C4-2B (cell line): ENCODE measurements around the gene SOS2.
"Not testable (repeated sequence)": the region's sequence is repeated elsewhere in the genome, so short reads cannot be mapped to it uniquely, and the experiment has no call there.

Experiments
- H3K27ac ChIP-seq: fragments of 450-650 bp; 2 replicates; pipeline ENCODE4 v1.5.1; 2017
- CTCF ChIP-seq: fragments of 450-650 bp; conservative IDR thresholded peaks from 2 replicates; pipeline ENCODE4 v1.5.1; 2017; ENCODE audit warnings: mild to moderate bottlenecking
- ZFX ChIP-seq: fragments of 450-650 bp; IDR thresholded peaks from 2 replicates; pipeline ENCODE4 v1.6.1; 2017

Gene SOS2

GRCh38 chr14:50084666-50085065 lies 146.7 kb downstream of the SOS2 start:
- TF ChIP-seq ZFX: no peak
- H3K27ac ChIP-seq: no peak overlapping the region

DNA sequence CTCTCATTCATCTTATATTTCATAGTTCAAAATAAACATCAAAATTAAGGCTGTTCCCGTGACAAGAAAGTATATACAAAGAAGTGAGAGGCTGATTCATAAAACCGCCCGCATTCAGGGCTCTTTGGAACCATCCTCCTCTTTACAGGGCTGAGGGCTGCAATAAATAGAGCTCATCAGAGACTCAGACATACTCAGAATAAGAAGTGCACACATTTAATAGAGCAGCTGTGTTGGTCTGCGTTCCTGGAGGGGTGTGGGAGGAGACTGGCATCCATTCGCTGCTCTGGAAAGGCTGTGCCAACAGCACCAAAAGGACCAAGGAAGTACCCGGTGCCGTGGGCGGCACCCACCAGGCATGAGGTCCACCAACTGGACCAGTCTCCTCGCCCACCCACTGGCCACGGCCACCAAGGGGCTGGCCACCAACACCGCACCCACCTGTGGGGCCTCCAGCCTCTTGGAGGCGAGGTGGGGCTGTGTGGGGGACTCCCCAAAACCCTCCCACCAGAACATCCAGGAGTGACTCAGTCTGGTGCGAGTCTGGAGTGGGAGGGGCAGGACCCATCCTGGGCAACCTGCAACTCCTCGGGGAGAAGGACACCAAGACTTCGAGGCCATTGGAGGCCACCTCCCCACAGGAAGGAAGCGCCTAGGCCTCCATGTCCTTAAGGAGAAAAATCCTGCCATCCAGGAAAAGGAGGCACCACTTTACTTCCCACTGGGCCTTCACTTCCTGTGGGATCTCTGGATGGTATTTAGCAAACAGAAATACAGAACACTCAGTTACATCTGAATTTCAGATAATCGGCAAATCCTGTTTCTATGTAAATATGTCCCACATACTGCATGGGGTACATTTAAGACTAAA lies 147.7 kb downstream of the SOS2 start:
- H3K27ac ChIP-seq: no peak overlapping the region
- TF ChIP-seq CTCF (no peak), ZFX (no peak)

DNA sequence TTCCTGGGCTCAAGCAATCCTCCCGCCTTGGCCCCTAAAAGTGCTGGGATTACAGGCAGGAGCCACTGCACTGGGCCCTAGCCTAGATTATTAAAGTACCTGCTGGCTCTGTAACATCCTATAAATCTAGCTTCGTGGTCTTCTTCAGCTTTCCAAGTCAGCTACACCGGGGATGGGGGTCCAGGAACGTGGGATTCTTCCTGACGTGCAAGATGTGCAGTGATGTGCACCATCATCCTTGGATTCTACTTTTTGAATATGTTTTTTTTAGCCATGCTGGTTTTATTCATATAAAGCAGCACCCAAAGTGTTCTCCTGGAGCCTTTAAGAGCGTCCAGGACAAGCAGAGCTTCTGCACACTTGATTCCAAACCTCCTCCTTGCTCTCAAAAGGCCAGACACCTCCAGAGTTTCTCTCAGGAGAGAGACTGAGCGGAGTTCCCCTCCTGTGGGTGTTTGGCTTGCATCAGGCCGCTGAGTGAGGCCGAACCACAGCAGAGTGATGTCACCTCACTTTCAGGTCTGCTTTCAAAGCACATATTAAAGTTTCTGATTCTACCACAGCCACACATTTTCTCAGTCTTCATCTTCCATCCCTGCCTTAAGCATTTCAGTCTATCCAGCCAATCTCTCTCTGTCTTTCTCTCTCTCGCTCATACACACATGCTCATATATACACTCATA lies 148.5 kb downstream of the SOS2 start:
- no peak for TF ChIP-seq CTCF
- TF ChIP-seq ZFX: no peak
- H3K27ac ChIP-seq: no peak overlapping the region

DNA sequence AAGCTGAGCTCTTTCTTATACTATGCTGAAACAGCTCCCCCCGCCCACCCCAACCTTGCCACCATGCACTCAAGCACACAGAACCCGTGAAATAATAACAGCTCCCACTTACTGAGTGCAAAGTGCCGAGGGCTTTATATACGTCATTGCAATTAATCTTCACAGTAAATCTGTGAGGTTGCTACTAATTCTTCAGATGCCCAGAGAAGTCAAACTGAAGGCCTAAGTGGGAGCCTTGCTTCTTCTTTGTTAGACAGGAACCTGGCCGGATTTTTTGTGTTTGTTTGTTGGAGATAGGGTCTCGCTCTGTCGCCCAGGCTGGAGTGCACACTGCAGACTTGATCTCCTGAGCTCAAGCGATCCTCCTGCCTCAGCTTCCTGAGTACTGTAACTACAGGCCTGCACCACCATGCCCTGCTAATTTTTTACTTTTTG lies 149.1 kb downstream of the SOS2 start:
- no peak overlapping the region for H3K27ac ChIP-seq
- TF ChIP-seq ZFX (no peak), CTCF (no peak)

GRCh38 chr14:50079103-50079502 lies 152.3 kb downstream of the SOS2 start:
- H3K27ac ChIP-seq: not testable (repeated sequence)

GRCh38 chr14:50073663-50074062 lies 157.7 kb downstream of the SOS2 start:
- not testable (repeated sequence) for H3K27ac ChIP-seq

GRCh38 chr14:50072395-50072794 lies 159.0 kb downstream of the SOS2 start:
- H3K27ac ChIP-seq: no peak overlapping the region
- TF ChIP-seq CTCF (no peak), ZFX (no peak)

DNA sequence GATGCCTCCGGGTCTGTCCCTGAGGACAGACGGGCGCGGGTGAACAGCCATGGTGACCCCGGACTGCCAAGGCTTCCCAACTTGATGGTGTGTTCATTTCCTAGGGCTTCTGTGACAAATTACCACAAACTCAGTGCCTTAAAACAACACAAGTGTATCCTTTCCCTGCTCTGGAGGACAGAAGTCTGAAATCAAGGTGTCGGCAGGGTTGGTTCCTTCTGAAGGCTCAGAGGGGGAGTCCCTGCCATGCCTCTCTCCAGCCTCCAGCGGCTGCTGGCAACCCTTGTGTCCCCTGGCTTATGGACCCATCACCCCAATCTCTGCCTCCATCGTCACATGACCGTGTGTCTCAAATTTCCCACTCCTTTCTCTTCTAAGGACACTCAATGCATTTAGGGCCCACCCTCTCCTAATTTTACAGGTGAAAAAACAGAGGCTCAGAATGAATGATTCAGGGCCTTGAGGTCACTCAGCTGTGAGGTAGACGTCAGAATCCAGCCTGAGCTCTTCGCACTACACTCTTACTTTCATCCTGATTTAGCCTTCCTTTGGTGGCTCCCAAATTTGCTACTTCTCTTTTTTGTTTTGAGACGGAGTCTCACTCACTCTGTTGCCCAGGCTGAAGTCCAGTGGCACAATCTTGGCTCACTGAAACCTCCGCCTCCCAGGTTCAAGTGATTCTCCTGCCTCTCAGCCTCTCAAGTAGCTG lies 160.4 kb downstream of the SOS2 start:
- TF ChIP-seq ZFX (no peak), CTCF (no peak)
- no peak overlapping the region for H3K27ac ChIP-seq
